DOHH2 (cell line): ENCODE measurements around the gene ACAD11.

Source experiments
- H3F3A ChIP-seq: fragments of 200-600 bp; sonication (generic), shearing (Covaris generic); 2 replicates; pipeline ENCODE4 v1.6.0; 2016; ENCODE audit warnings: antibody characterized with exemption, mild to moderate bottlenecking; ENCODE audit not compliant: control insufficient read depth, insufficient read depth
- H3K27ac ChIP-seq: fragments of 200-600 bp; sonication (generic); 2 replicates; pipeline ENCODE4 v1.5.1; 2014; ENCODE audit warnings: low read depth, mild to moderate bottlenecking, low read length, moderate library complexity
- H3K27me3 ChIP-seq: fragments of 200-600 bp; sonication (generic); 2 replicates; pipeline ENCODE4 v1.6.1; 2014; ENCODE audit warnings: mild to moderate bottlenecking, low read length, mixed read lengths; ENCODE audit not compliant: control insufficient read depth
- H3K36me3 ChIP-seq: fragments of 200-600 bp; sonication (generic); 2 replicates; pipeline ENCODE4 v1.6.1; 2014; ENCODE audit warnings: mild to moderate bottlenecking, low read length, moderate library complexity, mixed read lengths; ENCODE audit not compliant: control insufficient read depth
- H3K4me1 ChIP-seq: fragments of 200-600 bp; sonication (generic); 2 replicates; pipeline ENCODE4 v1.6.1; 2014; ENCODE audit warnings: mild to moderate bottlenecking, low read length, mixed read lengths; ENCODE audit not compliant: control insufficient read depth
- H3K4me2 ChIP-seq: fragments of 200-600 bp; sonication (generic); 2 replicates; pipeline ENCODE4 v1.6.0; 2014; ENCODE audit warnings: mild to moderate bottlenecking, low read length, moderate library complexity
- H3K4me3 ChIP-seq: fragments of 200-600 bp; sonication (generic); 2 replicates; pipeline ENCODE4 v1.5.1; 2014; ENCODE audit warnings: mild to moderate bottlenecking, low read length, mixed read lengths
- H3K79me2 ChIP-seq: fragments of 200-600 bp; sonication (generic); 2 replicates; pipeline ENCODE4 v1.6.1; 2014; ENCODE audit warnings: mild to moderate bottlenecking, low read length, mixed read lengths; ENCODE audit not compliant: control insufficient read depth
- H3K9me2 ChIP-seq: fragments of 200-600 bp; sonication (generic); replicated peaks from 2 replicates; pipeline ENCODE4 v1.6.1; 2014; ENCODE audit warnings: mild to moderate bottlenecking, low read length, mixed read lengths; ENCODE audit not compliant: control insufficient read depth
- H3K9me3 ChIP-seq: fragments of 200-600 bp; sonication (generic); 2 replicates; pipeline ENCODE4 v1.6.1; 2014; ENCODE audit warnings: antibody characterized with exemption, low read length, mixed read lengths; ENCODE audit not compliant: control insufficient read depth, insufficient read depth
- H4K20me1 ChIP-seq: fragments of 200-600 bp; sonication (generic); 2 replicates; pipeline ENCODE4 v1.6.0; 2014; ENCODE audit warnings: low read depth, mild to moderate bottlenecking, antibody characterized with exemption, low read length, moderate library complexity; ENCODE audit not compliant: control insufficient read depth, insufficient read depth
- EZH2phosphoT487 ChIP-seq: fragments of 200-600 bp; sonication (generic); IDR thresholded peaks from 2 replicates; pipeline ENCODE4 v1.6.1; 2017; ENCODE audit warnings: borderline replicate concordance, mild to moderate bottlenecking, antibody characterized with exemption, low read length, moderate library complexity, mixed read lengths
- TF ChIP-seq, protein P1 (sequence below): fragments of 200-600 bp; sonication (generic); IDR thresholded peaks from one replicate; pipeline ENCODE4 v1.5.1; 2014; ENCODE audit warnings: antibody characterized with exemption, mild to moderate bottlenecking, low read depth, low read length; ENCODE audit not compliant: poor library complexity, severe bottlenecking

ACAD11 gene

GRCh38 chr3:132522353-132522752, 137.3 kb downstream of the ACAD11 start:
- Histone ChIP-seq H3K36me3 (peaks cover 48% of the 10 kb centered on the region), H3K27ac (no peak overlapping the region)

DNA sequence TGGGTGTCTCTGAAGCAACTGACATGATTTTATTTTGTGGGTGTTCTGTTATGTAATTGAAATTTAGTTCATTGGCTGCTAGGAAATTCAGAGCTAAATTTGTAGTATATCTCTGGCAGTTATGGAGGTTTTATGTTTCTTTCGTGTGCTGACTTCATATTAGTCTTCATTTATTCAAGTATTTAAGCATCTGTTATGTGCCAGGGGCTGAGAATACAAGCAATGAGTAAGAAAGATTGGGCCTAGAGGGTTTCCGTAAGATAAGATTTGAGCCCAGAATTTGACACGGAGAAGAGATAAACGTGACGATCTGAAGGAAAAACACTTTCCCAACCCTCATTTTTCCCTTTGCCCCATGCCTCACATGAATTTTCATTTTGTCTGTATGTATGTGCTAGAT, 137.7 kb downstream of the ACAD11 start:
- peaks cover 50% of the 10 kb centered on the region for H3K36me3 ChIP-seq
- no peaks in the 10 kb centered on the region for H3K9me2 ChIP-seq
- H3K4me2 ChIP-seq = no peak overlapping the region
- H3K4me3 ChIP-seq = no peak overlapping the region
- no peaks in the 10 kb centered on the region for H4K20me1 ChIP-seq
- no peaks in the 10 kb centered on the region for H3K9me3 ChIP-seq
- TF ChIP-seq EZH2phosphoT487 = no peak
- TF ChIP-seq, protein P1, sequence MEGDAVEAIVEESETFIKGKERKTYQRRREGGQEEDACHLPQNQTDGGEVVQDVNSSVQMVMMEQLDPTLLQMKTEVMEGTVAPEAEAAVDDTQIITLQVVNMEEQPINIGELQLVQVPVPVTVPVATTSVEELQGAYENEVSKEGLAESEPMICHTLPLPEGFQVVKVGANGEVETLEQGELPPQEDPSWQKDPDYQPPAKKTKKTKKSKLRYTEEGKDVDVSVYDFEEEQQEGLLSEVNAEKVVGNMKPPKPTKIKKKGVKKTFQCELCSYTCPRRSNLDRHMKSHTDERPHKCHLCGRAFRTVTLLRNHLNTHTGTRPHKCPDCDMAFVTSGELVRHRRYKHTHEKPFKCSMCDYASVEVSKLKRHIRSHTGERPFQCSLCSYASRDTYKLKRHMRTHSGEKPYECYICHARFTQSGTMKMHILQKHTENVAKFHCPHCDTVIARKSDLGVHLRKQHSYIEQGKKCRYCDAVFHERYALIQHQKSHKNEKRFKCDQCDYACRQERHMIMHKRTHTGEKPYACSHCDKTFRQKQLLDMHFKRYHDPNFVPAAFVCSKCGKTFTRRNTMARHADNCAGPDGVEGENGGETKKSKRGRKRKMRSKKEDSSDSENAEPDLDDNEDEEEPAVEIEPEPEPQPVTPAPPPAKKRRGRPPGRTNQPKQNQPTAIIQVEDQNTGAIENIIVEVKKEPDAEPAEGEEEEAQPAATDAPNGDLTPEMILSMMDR = no peak
- no peaks in the 10 kb centered on the region for H3K79me2 ChIP-seq
- no peaks in the 10 kb centered on the region for H3F3A ChIP-seq
- H3K27me3 ChIP-seq = no peaks in the 10 kb centered on the region
- H3K4me1 ChIP-seq = no peaks in the 10 kb centered on the region
- H3K27ac ChIP-seq = no peak overlapping the region

More at GRCh38 chr3:132522353-132522752, 137.3 kb downstream of the ACAD11 start:
- Histone ChIP-seq H3K9me3 (no peaks in the 10 kb centered on the region), H4K20me1 (no peaks in the 10 kb centered on the region), H3K4me3 (no peak overlapping the region), H3K27me3 (no peaks in the 10 kb centered on the region), H3K79me2 (no peaks in the 10 kb centered on the region), H3K4me2 (no peak overlapping the region), H3K4me1 (no peaks in the 10 kb centered on the region), H3K9me2 (no peaks in the 10 kb centered on the region), H3F3A (no peaks in the 10 kb centered on the region)
- TF ChIP-seq EZH2phosphoT487 = no peak
- TF ChIP-seq, protein P1 = no peak

- H3F3A ChIP-seq = no peaks in the 10 kb centered on the region
- H3K4me3 ChIP-seq = no peak overlapping the region
- TF ChIP-seq EZH2phosphoT487 = no peak
- TF ChIP-seq, protein P1 = no peak
- no peak overlapping the region for H3K4me2 ChIP-seq
- no peaks in the 10 kb centered on the region for H3K27me3 ChIP-seq
- no peaks in the 10 kb centered on the region for H3K4me1 ChIP-seq
- H3K36me3 ChIP-seq = peaks cover 59% of the 10 kb centered on the region
- no peaks in the 10 kb centered on the region for H3K9me3 ChIP-seq
- no peak overlapping the region for H3K27ac ChIP-seq
- H3K9me2 ChIP-seq = no peaks in the 10 kb centered on the region
- H3K79me2 ChIP-seq = no peaks in the 10 kb centered on the region
- no peaks in the 10 kb centered on the region for H4K20me1 ChIP-seq
These were observed 139.7 kb downstream of the ACAD11 start for GRCh38 chr3:132519914-132520313.
